ENCODE data around the gene ZNF76. TPM values are rescaled to one million over a fixed set of nuclear protein-coding genes. Genes with fewer than 3 reads are reported as not detected.

Gene ZNF76
- total RNA-seq, 2 experiments from 2014 or later: 46.1 to 53.4 TPM

- CTCF ChIA-PET: no interaction called here
- POLR2A ChIA-PET: no interaction called here
- H3K36me3 ChIP-seq (ENCODE audit: insufficient read depth, low read length): peaks cover 9% of the 10 kb centered on the region
- no peak overlapping the region for H3K27ac ChIP-seq (ENCODE audit: low read depth in 1 of 2, low read length in 2 of 2)
- peaks cover 6% of the 10 kb centered on the region for H3K4me1 ChIP-seq (ENCODE audit: insufficient read depth, low read length)
- ATAC-seq (ENCODE audit: poor library complexity): no peak
- H3K27ac Mint-ChIP-seq: no peak overlapping the region
- no peak overlapping the region for H3K4me3 ChIP-seq (ENCODE audit: low read length)
- H3K4me3 Mint-ChIP-seq: no peak overlapping the region
- no peaks in the 10 kb centered on the region for H3K9me3 ChIP-seq (ENCODE audit: control insufficient read depth in 1 of 2, insufficient read depth in 1 of 2, low read length in 2 of 2)
- H3K9me3 Mint-ChIP-seq: no peaks in the 10 kb centered on the region
- H3K36me3 Mint-ChIP-seq (ENCODE audit: low read depth): no peaks in the 10 kb centered on the region
- DNase-seq: no peak
- no peaks in the 10 kb centered on the region for H3K27me3 ChIP-seq (ENCODE audit: control insufficient read depth in 1 of 2, insufficient read depth in 2 of 2, low read length in 2 of 2)
- H3K4me1 Mint-ChIP-seq (ENCODE audit: low read depth): peaks cover 4% of the 10 kb centered on the region
- H3K27me3 Mint-ChIP-seq: no peaks in the 10 kb centered on the region
- intact Hi-C loops (cut with DNase I, micrococcal nuclease): loop anchor here in 1 of 2 experiments (5.0 kb wide), 1 partner anchor 1045 kb away; no protein-coding TSS in a partner anchor
- no peak for TF ChIP-seq CTCF (IDR thresholded peaks at IDR 0.05)
Observed at GRCh38 chr6:35242486-35242885, 17.0 kb upstream of the ZNF76 start.

- H3K4me1 Mint-ChIP-seq (ENCODE audit: low read depth): peaks cover 7% of the 10 kb centered on the region
Observed at GRCh38 chr6:35242906-35243305, 16.6 kb upstream of the ZNF76 start.

GRCh38 chr6:35243386-35243958, 16.1 kb upstream of the ZNF76 start:
- intact Hi-C loops (cut with DNase I, micrococcal nuclease): loop anchor here in 1 of 2 experiments (5.0 kb wide), 1 partner anchor 1046 kb away; no protein-coding TSS in a partner anchor
- TF ChIP-seq CTCF (IDR thresholded peaks at IDR 0.05): no peak
- H3K27ac ChIP-seq (ENCODE audit: low read depth in 1 of 2, low read length in 2 of 2): no peak overlapping the region
- peaks cover 9% of the 10 kb centered on the region for H3K4me1 Mint-ChIP-seq (ENCODE audit: low read depth)
- H3K36me3 Mint-ChIP-seq (ENCODE audit: low read depth): no peaks in the 10 kb centered on the region
- DNase-seq (no peak), ATAC-seq (ENCODE audit: poor library complexity) (no peak)
- H3K27me3 Mint-ChIP-seq: no peaks in the 10 kb centered on the region
- H3K4me1 ChIP-seq (ENCODE audit: insufficient read depth, low read length): peaks cover 6% of the 10 kb centered on the region
- no peak overlapping the region for H3K27ac Mint-ChIP-seq
- no peak overlapping the region for H3K4me3 ChIP-seq (ENCODE audit: low read length)
- H3K9me3 Mint-ChIP-seq: no peaks in the 10 kb centered on the region
- no peaks in the 10 kb centered on the region for H3K27me3 ChIP-seq (ENCODE audit: control insufficient read depth in 1 of 2, insufficient read depth in 2 of 2, low read length in 2 of 2)
- peaks cover 9% of the 10 kb centered on the region for H3K36me3 ChIP-seq (ENCODE audit: insufficient read depth, low read length)
- POLR2A ChIA-PET: no interaction called here
- H3K9me3 ChIP-seq (ENCODE audit: control insufficient read depth in 1 of 2, insufficient read depth in 1 of 2, low read length in 2 of 2): no peaks in the 10 kb centered on the region
- H3K4me3 Mint-ChIP-seq: no peak overlapping the region
- CTCF ChIA-PET: no interaction called here

More at GRCh38 chr6:35242906-35243305, 16.6 kb upstream of the ZNF76 start:
- Mint-ChIP-seq H3K4me3 (no peak overlapping the region), H3K27ac (no peak overlapping the region), H3K36me3 (ENCODE audit: low read depth) (no peaks in the 10 kb centered on the region), H3K27me3 (no peaks in the 10 kb centered on the region), H3K9me3 (no peaks in the 10 kb centered on the region)
- no peak for TF ChIP-seq CTCF (IDR thresholded peaks at IDR 0.05)
- POLR2A ChIA-PET: no interaction called here
- Histone ChIP-seq H3K36me3 (ENCODE audit: insufficient read depth, low read length) (peaks cover 9% of the 10 kb centered on the region), H3K27me3 (ENCODE audit: control insufficient read depth in 1 of 2, insufficient read depth in 2 of 2, low read length in 2 of 2) (no peaks in the 10 kb centered on the region), H3K27ac (ENCODE audit: low read depth in 1 of 2, low read length in 2 of 2) (no peak overlapping the region), H3K9me3 (ENCODE audit: control insufficient read depth in 1 of 2, insufficient read depth in 1 of 2, low read length in 2 of 2) (no peaks in the 10 kb centered on the region), H3K4me3 (ENCODE audit: low read length) (no peak overlapping the region), H3K4me1 (ENCODE audit: insufficient read depth, low read length) (peaks cover 6% of the 10 kb centered on the region)
- CTCF ChIA-PET: no interaction called here
- intact Hi-C loops (cut with DNase I, micrococcal nuclease): loop anchor here in 1 of 2 experiments (5.0 kb wide), 1 partner anchor 1046 kb away; no protein-coding TSS in a partner anchor
- no peak for DNase-seq
- ATAC-seq (ENCODE audit: poor library complexity): no peak

Data from CD4-positive, alpha-beta T cell (primary cell).